Peyer's patch (tissue), 4 donors: ENCODE measurements around the gene LAD1.
A peak's percentile ranks its signal among the peaks of the same experiment; 100 is the strongest.

Source experiments
- CTCF ChIP-seq, 6 experiments: fragments of 450-650 bp in 4 of 6; fragments of 200-600 bp in 2 of 6; sonication (generic) in 1 of 6; IDR thresholded peaks; one replicate each; pipeline ENCODE4 v1.5.1; 2017 to 2019; ENCODE audit warnings: antibody characterized with exemption in 6 of 6, mild to moderate bottlenecking in 3 of 6, moderate library complexity in 1 of 6
- POLR2A ChIP-seq, 2 donors: fragments of 450-650 bp; IDR thresholded peaks; one replicate each; pipeline ENCODE4 v1.5.1; 2017; ENCODE audit warnings: antibody characterized with exemption in 2 of 2, mild to moderate bottlenecking in 2 of 2, moderate library complexity in 2 of 2

GRCh38 chr1:201406831-201407406 lies 7.8 kb upstream of the LAD1 start:
- TF ChIP-seq CTCF (IDR thresholded peaks at IDR 0.05) (peak in 1 of 6 experiments; percentile 1), POLR2A (IDR thresholded peaks at IDR 0.05) (no peak)
